ENCODE data around the gene SLC27A1. TPM values are rescaled to one million over a fixed set of nuclear protein-coding genes. Genes with fewer than 3 reads are reported as not detected.

Gene SLC27A1
- total and polyA plus RNA-seq, 9 of the 15 experiments (the other 6 are each of a cell fraction or from before 2014, with no cell fraction given), result 0.06 to 3.0 (median 1.1) TPM

GRCh38 chr19:17555480-17555928, 85.2 kb downstream of the SLC27A1 start, which contains the start of gene COLGALT1 (continued):
- TF ChIP-seq ZNF592 (IDR thresholded peaks at IDR 0.05) (peak; percentile 42; the same call in 1 of the 2 replicates), TAF1 (IDR thresholded peaks at IDR 0.05; ENCODE audit: control insufficient read depth, extremely low read depth, insufficient read depth, low read length, severe bottlenecking) (peak; percentile 28), MYNN (IDR thresholded peaks at IDR 0.05) (no peak), MYNN (CRISPR knock-in tag; IDR thresholded peaks at IDR 0.05) (no peak), CUX1 (CRISPR knock-in tag; IDR thresholded peaks at IDR 0.05) (no peak), FOXM1 (IDR thresholded peaks at IDR 0.05; ENCODE audit: low read depth) (peak; percentile 87), FOXM1 (CRISPR knock-in tag; IDR thresholded peaks at IDR 0.05; ENCODE audit: low read depth) (no peak), POLR3G (IDR thresholded peaks at IDR 0.05; ENCODE audit: extremely low read depth, insufficient read length, insufficient replicate concordance) (no peak), AFF1 (IDR thresholded peaks at IDR 0.05; ENCODE audit: low read depth in 1 of 2, partially characterized antibody in 2 of 2) (no peak), ATF2 (CRISPR knock-in tag; IDR thresholded peaks at IDR 0.05) (peak; percentile 84; the same call in 1 of the 2 replicates), POLR2A (conservative IDR thresholded peaks at IDR 0.05) (no peak)
